H1 (cell line): ENCODE measurements around the gene ASF1B. TPM values are rescaled to one million over a fixed set of nuclear protein-coding genes. Genes with fewer than 3 reads are reported as not detected.

Source experiments
- CHD2 ChIP-seq: IDR thresholded peaks from 2 replicates; pipeline ENCODE4 v1.6.1; 2012; ENCODE audit warnings: low read length, improper control_type of control experiment
- CHD7 ChIP-seq: fragments of 300-600 bp; sonication (generic); IDR thresholded peaks from 2 replicates; pipeline ENCODE4 v1.7.1; 2012; ENCODE audit warnings: low read length, moderate library complexity, mild to moderate bottlenecking, inconsistent platforms; ENCODE audit not compliant: insufficient replicate concordance
- CTCF ChIP-seq, 3 experiments: IDR thresholded peaks; 1 replicate in 2 of 3; 2 replicates in 1 of 3; pipeline versions ENCODE4 v1.5.1 to v1.6.1; 2011; ENCODE audit warnings: low read length in 3 of 3, mild to moderate bottlenecking in 3 of 3, inconsistent platforms in 2 of 3, low read depth in 1 of 3, moderate library complexity in 1 of 3; ENCODE audit not compliant: insufficient read depth in 1 of 3; ENCODE audit errors: control extremely low read depth in 1 of 3
- polyA plus RNA-seq, 7 experiments: library from polyadenylated mRNA; depleted of rRNA in 3 of 7; stranded (reverse) in 5 of 7; unstranded in 2 of 7; fragments of >200 nt in 5 of 7; fragments of 200-250 nt in 2 of 7; gene quantifications; 1 replicate in 5 of 7; 2 replicates in 1 of 7; 4 replicates in 1 of 7; pipeline versions ENCODE4 v1.2.1 to v1.2.3, GENCODE V29; 2011 to 2013; ENCODE audit warnings: missing spikeins in 2 of 7, mixed read lengths in 2 of 7
- total RNA-seq: library from RNA; stranded (reverse); fragmentation: NEBNext Ultra II Directional; extraction: Animal tissue kit (Norgen Biotek cat#: 25700); gene quantifications from 2 replicates; pipeline ENCODE4 v1.2.1, GENCODE V29; 2021

ASF1B gene
- total and polyA plus RNA-seq, 2 of the 8 experiments (the other 6 are each of a cell fraction or from before 2014, with no cell fraction given): 32.6 to 59.2 TPM

GRCh38 chr19:14127929-14128509 lies 8.4 kb downstream of the ASF1B start (continued):
- TF ChIP-seq CHD7 (no peak), CHD2 (no peak), CTCF (IDR thresholded peaks at IDR 0.05; ENCODE audit: control extremely low read depth in 1 of 3, insufficient read depth in 1 of 3, low read depth in 1 of 3, low read length in 3 of 3) (no peak)
